ENCODE data around the gene KRTAP5-8. TPM values are rescaled to one million over a fixed set of nuclear protein-coding genes. Genes with fewer than 3 reads are reported as not detected.
"Not testable (repeated sequence)": the region's sequence is repeated elsewhere in the genome, so short reads cannot be mapped to it uniquely, and the experiment has no call there.

Gene KRTAP5-8
- total RNA-seq, 2 experiments from 2014 or later: 0.24 TPM; not detected in 1

- ATAC-seq (no peak), DNase-seq (no peak)
- CTCF ChIA-PET: no interaction called here
- no peaks in the 10 kb centered on the region for H3K36me3 Mint-ChIP-seq (ENCODE audit: low read depth)
- H3K4me1 Mint-ChIP-seq (ENCODE audit: low read depth): no peaks in the 10 kb centered on the region
- no peaks in the 10 kb centered on the region for H3K9me3 Mint-ChIP-seq (ENCODE audit: insufficient read depth)
- H3K4me3 Mint-ChIP-seq: no peak overlapping the region
- no peaks in the 10 kb centered on the region for H3K27me3 Mint-ChIP-seq (ENCODE audit: low read depth)
- POLR2A ChIA-PET: no interaction called here
- H3K27ac Mint-ChIP-seq: no peak overlapping the region
Observed at GRCh38 chr11:71572811-71573210, 35.0 kb downstream of the KRTAP5-8 start.

GRCh38 chr11:71574418-71574817, 36.6 kb downstream of the KRTAP5-8 start:
- H3K27ac Mint-ChIP-seq: no peak overlapping the region
- no peaks in the 10 kb centered on the region for H3K4me1 Mint-ChIP-seq (ENCODE audit: low read depth)
- no peaks in the 10 kb centered on the region for H3K36me3 Mint-ChIP-seq (ENCODE audit: low read depth)
- CTCF ChIA-PET: no interaction called here
- no peak for ATAC-seq
- no peak for DNase-seq
- POLR2A ChIA-PET: no interaction called here
- H3K9me3 Mint-ChIP-seq (ENCODE audit: insufficient read depth): no peaks in the 10 kb centered on the region
- no peaks in the 10 kb centered on the region for H3K27me3 Mint-ChIP-seq (ENCODE audit: low read depth)
- no peak overlapping the region for H3K4me3 Mint-ChIP-seq

GRCh38 chr11:71575723-71576424, 38.0 kb downstream of the KRTAP5-8 start:
- H3K27me3 Mint-ChIP-seq (ENCODE audit: low read depth): peaks cover 2% of the 10 kb centered on the region
- no peak for ATAC-seq
- no peak overlapping the region for H3K4me3 Mint-ChIP-seq
- no peak for DNase-seq
- ChIA-PET POLR2A (no interaction called here), CTCF (no interaction called here)
- no peak overlapping the region for H3K27ac Mint-ChIP-seq
- no peaks in the 10 kb centered on the region for H3K9me3 Mint-ChIP-seq (ENCODE audit: insufficient read depth)
- peaks cover 2% of the 10 kb centered on the region for H3K4me1 Mint-ChIP-seq (ENCODE audit: low read depth)
- H3K36me3 Mint-ChIP-seq (ENCODE audit: low read depth): no peaks in the 10 kb centered on the region

GRCh38 chr11:71576688-71577465, 39.1 kb downstream of the KRTAP5-8 start:
- H3K27me3 Mint-ChIP-seq (ENCODE audit: low read depth); H3K27ac Mint-ChIP-seq; CTCF ChIA-PET; H3K36me3 Mint-ChIP-seq (ENCODE audit: low read depth); H3K4me1 Mint-ChIP-seq (ENCODE audit: low read depth); POLR2A ChIA-PET; ATAC-seq; H3K9me3 Mint-ChIP-seq (ENCODE audit: insufficient read depth); H3K4me3 Mint-ChIP-seq; DNase-seq: not testable (repeated sequence)

- DNase-seq (no peak), ATAC-seq (no peak)
- H3K4me1 Mint-ChIP-seq (ENCODE audit: low read depth): peaks cover 2% of the 10 kb centered on the region
- peaks cover 2% of the 10 kb centered on the region for H3K27me3 Mint-ChIP-seq (ENCODE audit: low read depth)
- no peak overlapping the region for H3K27ac Mint-ChIP-seq
- H3K9me3 Mint-ChIP-seq (ENCODE audit: insufficient read depth): no peaks in the 10 kb centered on the region
- H3K4me3 Mint-ChIP-seq: no peak overlapping the region
- no peaks in the 10 kb centered on the region for H3K36me3 Mint-ChIP-seq (ENCODE audit: low read depth)
- ChIA-PET POLR2A (no interaction called here), CTCF (no interaction called here)
Observed at GRCh38 chr11:71577469-71578004, 39.7 kb downstream of the KRTAP5-8 start.

GRCh38 chr11:71579513-71579912, 41.7 kb downstream of the KRTAP5-8 start:
- H3K27me3 Mint-ChIP-seq (ENCODE audit: low read depth); DNase-seq; H3K9me3 Mint-ChIP-seq (ENCODE audit: insufficient read depth); H3K4me1 Mint-ChIP-seq (ENCODE audit: low read depth); H3K36me3 Mint-ChIP-seq (ENCODE audit: low read depth); H3K27ac Mint-ChIP-seq; H3K4me3 Mint-ChIP-seq; POLR2A ChIA-PET; ATAC-seq; CTCF ChIA-PET: not testable (repeated sequence)

- Mint-ChIP-seq H3K27me3 (ENCODE audit: low read depth) (peaks cover 2% of the 10 kb centered on the region), H3K36me3 (ENCODE audit: low read depth) (no peaks in the 10 kb centered on the region), H3K27ac (no peak overlapping the region), H3K4me1 (ENCODE audit: low read depth) (peaks cover 2% of the 10 kb centered on the region), H3K9me3 (ENCODE audit: insufficient read depth) (no peaks in the 10 kb centered on the region), H3K4me3 (no peak overlapping the region)
- DNase-seq: no peak
- no peak for ATAC-seq
- ChIA-PET CTCF (no interaction called here), POLR2A (no interaction called here)
Observed at GRCh38 chr11:71580057-71581003, 42.5 kb downstream of the KRTAP5-8 start.

- DNase-seq: no peak
- Mint-ChIP-seq H3K36me3 (ENCODE audit: low read depth) (no peaks in the 10 kb centered on the region), H3K27me3 (ENCODE audit: low read depth) (peaks cover 2% of the 10 kb centered on the region), H3K9me3 (ENCODE audit: insufficient read depth) (no peaks in the 10 kb centered on the region), H3K27ac (no peak overlapping the region), H3K4me1 (ENCODE audit: low read depth) (peaks cover 2% of the 10 kb centered on the region), H3K4me3 (no peak overlapping the region)
- ChIA-PET CTCF (no interaction called here), POLR2A (no interaction called here)
- ATAC-seq: no peak
Observed at GRCh38 chr11:71581826-71582225, 44.0 kb downstream of the KRTAP5-8 start.

- peaks cover 2% of the 10 kb centered on the region for H3K27me3 Mint-ChIP-seq (ENCODE audit: low read depth)
- ATAC-seq (no peak), DNase-seq (no peak)
- no peaks in the 10 kb centered on the region for H3K9me3 Mint-ChIP-seq (ENCODE audit: insufficient read depth)
- no peak within 1 kb of the TSS for H3K4me3 Mint-ChIP-seq
- H3K27ac Mint-ChIP-seq: no peak within 1 kb of the TSS
- POLR2A ChIA-PET: no interaction called here
- H3K4me1 Mint-ChIP-seq (ENCODE audit: low read depth): peaks cover 2% of the 10 kb centered on the region
- CTCF ChIA-PET: no interaction called here
- no peaks in the 10 kb centered on the region for H3K36me3 Mint-ChIP-seq (ENCODE audit: low read depth)
Observed at GRCh38 chr11:71582309-71582895, 44.6 kb downstream of the KRTAP5-8 start, which contains the start of gene KRTAP5-11. KRTAP5-11 (minus strand) TSS chr11:71582875; CDS start chr11:71582837, 38 bp downstream.

- DNase-seq: not testable (repeated sequence)
Observed at GRCh38 chr11:71582969-71583368, 45.1 kb downstream of the KRTAP5-8 start.

GRCh38 chr11:71585673-71586072, 47.8 kb downstream of the KRTAP5-8 start:
- H3K4me1 Mint-ChIP-seq (ENCODE audit: low read depth); ATAC-seq; POLR2A ChIA-PET; H3K27me3 Mint-ChIP-seq (ENCODE audit: low read depth); H3K27ac Mint-ChIP-seq; DNase-seq; H3K4me3 Mint-ChIP-seq; H3K9me3 Mint-ChIP-seq (ENCODE audit: insufficient read depth); CTCF ChIA-PET; H3K36me3 Mint-ChIP-seq (ENCODE audit: low read depth): not testable (repeated sequence)

More at GRCh38 chr11:71582969-71583368, 45.1 kb downstream of the KRTAP5-8 start:
- H3K27ac Mint-ChIP-seq; H3K36me3 Mint-ChIP-seq (ENCODE audit: low read depth); ATAC-seq; H3K27me3 Mint-ChIP-seq (ENCODE audit: low read depth); POLR2A ChIA-PET; CTCF ChIA-PET; H3K4me3 Mint-ChIP-seq; H3K9me3 Mint-ChIP-seq (ENCODE audit: insufficient read depth); H3K4me1 Mint-ChIP-seq (ENCODE audit: low read depth): not testable (repeated sequence)
